HG03469 (cell line): ENCODE data around the gene SRP14.
"Not testable (repeated sequence)": the region's sequence is repeated elsewhere in the genome, so short reads cannot be mapped to it uniquely, and the experiment has no call there.

Source experiments
- ATAC-seq: cut with Tn5 transposase; IDR thresholded peaks from one replicate; pipeline ENCODE4 v1.9.1; 2021; ENCODE audit warnings: mild to moderate bottlenecking, moderate library complexity, moderate number of reproducible peaks; ENCODE audit not compliant: unreplicated experiment

Gene SRP14

GRCh38 chr15:40032125-40032839 lies 6.7 kb downstream of the SRP14 start:
- ATAC-seq, result no peak

GRCh38 chr15:40031300-40031699 lies 7.7 kb downstream of the SRP14 start:
- no peak for ATAC-seq

- ATAC-seq, result no peak
Measured at GRCh38 chr15:40029979-40030893, 8.7 kb downstream of the SRP14 start.

GRCh38 chr15:40028853-40029252 lies 10.1 kb downstream of the SRP14 start:
- no peak for ATAC-seq

- no peak for ATAC-seq
Measured at GRCh38 chr15:40028193-40028592, 10.8 kb downstream of the SRP14 start.

GRCh38 chr15:40016224-40016865 lies 22.6 kb downstream of the SRP14 start:
- ATAC-seq, result no peak

GRCh38 chr15:40014390-40014789 lies 24.6 kb downstream of the SRP14 start:
- ATAC-seq, result no peak

- not testable (repeated sequence) for ATAC-seq
Measured at GRCh38 chr15:40013372-40013771, 25.6 kb downstream of the SRP14 start.

- ATAC-seq, result no peak
Measured at GRCh38 chr15:40011303-40011702, 27.7 kb downstream of the SRP14 start.

GRCh38 chr15:40010686-40011085 lies 28.3 kb downstream of the SRP14 start:
- no peak for ATAC-seq

- ATAC-seq, result no peak
Measured at GRCh38 chr15:40008061-40008765, 30.8 kb downstream of the SRP14 start.

- ATAC-seq, result no peak
Measured at GRCh38 chr15:40006646-40007045, 32.3 kb downstream of the SRP14 start.

- no peak for ATAC-seq
Measured at GRCh38 chr15:40006003-40006402, 33.0 kb downstream of the SRP14 start.

- no peak for ATAC-seq
Measured at GRCh38 chr15:40003116-40003916, 35.7 kb downstream of the SRP14 start.

GRCh38 chr15:40002295-40002694 lies 36.7 kb downstream of the SRP14 start:
- ATAC-seq, result no peak

- no peak for ATAC-seq
Measured at GRCh38 chr15:39999538-40000200, 39.3 kb downstream of the SRP14 start.

- ATAC-seq, result no peak
Measured at GRCh38 chr15:39998511-39999077, 40.4 kb downstream of the SRP14 start.

- ATAC-seq, result no peak
Measured at GRCh38 chr15:39997639-39998038, 41.3 kb downstream of the SRP14 start.

GRCh38 chr15:39997031-39997430 lies 42.0 kb downstream of the SRP14 start:
- ATAC-seq, result no peak
